Activated CD4-positive, CD25-positive, alpha-beta regulatory T cell (primary cell): ENCODE data around the gene CHRND.

Source experiments
- DNase-seq, 4 experiments: peaks; one replicate each; lab custom pipeline; 2025; lab: John Stamatoyannopoulos, UW

CHRND gene

GRCh38 chr2:232525791-232526371 is at the start of gene CHRND:
Gene CHRND (plus strand): TSS chr2:232526160. CDS start chr2:232526216, 56 bp downstream.
- DNase-seq: no peak

DNA sequence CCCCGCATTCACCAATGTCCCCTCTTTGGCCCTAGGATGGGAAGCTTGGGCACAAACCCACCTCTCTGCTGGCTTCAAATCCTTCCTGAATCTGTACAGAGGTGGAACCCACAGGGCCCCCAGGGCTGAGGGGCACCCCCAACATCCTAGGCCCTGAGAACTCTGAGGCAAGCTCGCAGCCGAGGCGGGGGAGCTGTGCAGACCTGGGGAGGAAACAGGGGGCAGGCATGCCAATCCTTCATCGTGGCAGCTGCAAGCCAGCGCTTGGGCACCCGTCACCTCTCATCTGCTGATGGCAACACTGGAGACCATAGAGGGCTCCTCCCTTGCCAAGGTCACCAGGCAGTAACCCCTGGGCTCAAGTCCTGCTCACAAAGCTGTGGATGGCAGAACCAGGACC is 49.2 kb upstream of the CHRND start:
- DNase-seq: no peak

DNA sequence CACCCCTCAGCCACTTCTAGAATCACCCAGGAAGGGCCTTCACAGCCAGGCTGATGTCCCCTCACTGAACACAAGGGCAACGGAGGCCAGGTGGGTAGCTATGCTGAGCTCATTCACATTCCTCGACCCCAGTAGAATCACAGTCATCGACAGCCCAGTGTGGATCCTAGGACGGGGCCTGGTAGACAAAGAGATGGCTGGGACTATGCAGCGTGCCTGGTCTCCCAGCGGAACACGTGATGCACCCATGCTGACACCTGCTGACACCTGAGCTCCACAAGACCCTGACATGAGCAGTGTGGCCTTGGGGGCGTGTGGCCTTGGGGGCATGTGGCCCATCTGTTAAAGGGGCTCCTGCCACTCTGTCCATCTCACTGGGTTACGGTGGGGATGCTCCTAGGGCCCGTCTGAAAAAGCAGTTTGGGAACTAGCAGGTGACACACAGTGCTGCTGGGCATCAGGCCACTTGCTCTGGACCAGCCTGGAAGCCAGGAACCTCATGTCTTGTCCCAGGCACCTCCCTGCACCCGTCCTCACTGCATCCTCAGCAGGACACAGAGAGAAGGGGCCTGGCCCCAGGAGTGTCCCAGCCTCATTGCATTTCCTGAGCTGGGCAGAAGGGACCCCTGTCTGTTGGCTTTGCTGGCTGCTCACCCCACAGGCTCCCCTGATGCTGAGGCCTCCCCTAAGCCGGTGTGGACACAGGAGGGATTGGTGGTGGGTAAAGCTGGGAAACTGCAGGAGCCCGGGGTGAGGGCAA is 48.0 kb upstream of the CHRND start:
- DNase-seq: no peak

DNA sequence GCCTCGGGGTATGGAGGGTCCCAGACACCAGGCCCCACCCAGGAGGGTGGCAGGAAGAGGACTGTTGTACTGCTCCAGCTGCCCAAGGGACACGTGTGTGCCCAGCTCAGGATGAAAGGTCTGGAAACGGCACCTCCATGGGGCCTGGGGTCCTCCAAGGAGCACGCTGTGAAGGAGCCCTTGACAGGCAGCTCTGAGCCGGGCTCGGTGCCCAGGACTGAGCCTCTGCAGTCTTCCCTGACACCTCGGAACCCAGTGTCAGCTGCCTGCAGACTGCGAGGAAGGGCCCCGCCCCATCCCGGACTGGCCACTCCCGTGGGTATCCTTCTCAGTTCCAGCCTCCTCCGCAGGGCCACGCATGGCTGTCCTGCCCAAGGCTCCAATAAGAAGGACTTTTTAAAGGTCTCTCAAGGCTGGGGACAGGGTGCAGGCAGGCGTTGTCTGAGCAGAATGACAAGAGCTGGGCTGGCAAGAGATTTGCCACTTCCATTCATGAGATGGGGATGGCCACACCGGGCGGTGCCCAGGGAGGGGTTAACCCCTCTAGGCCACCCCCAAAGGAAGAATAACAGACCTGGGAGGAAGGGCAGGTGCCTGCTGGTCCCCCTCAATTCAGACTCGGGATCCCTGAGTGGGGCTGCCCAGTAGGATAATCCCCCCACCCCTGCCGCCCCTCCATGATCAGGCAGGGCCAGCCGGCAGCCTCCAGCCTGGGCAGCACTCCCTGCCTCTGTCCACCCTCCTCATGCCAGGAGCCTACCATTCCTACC is 47.2 kb upstream of the CHRND start:
- no peak for DNase-seq

DNA sequence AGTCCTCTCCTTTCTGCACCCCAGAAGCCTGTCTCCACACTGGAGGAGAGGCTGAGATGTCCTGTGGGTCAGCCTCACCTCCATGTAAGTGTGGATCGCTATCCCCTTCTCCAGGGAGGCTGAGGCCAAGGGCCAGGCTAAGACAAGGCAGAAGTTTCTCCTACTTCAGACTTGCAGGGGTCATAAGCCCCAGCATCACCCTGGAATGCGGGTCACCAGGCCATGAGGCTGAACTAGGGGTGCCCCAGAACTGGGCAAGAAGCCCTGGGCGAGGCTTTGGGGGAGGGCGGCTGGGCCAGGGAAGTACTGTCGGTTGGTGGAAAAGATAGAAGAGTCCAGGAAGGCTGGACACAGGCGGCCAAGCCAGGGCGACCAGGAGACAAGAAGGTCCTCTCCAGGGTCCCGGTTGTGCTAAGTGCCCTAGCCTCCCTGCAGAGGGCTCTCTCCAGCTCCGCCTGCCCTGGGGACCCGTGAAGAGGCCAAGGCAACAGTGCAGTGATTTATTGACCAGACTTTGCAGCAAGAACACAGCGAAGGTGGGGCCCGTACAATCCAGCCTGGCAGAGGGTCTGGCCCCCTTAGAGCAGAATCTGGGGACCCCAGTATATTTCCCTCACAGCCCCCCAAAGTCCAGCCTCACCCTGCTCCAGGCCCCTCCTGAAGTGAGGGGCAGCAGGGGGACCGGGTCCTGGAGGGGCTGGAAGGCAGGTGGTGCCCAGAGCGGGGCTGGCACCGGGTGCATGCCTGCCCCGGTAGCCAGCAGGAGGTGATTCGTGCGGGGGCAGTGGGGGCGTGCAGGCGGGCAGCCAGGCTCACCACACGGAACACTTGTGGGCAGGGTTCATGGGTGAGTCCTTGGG is 46.4 kb upstream of the CHRND start:
- no peak for DNase-seq

GRCh38 chr2:232480201-232481190 is 45.5 kb upstream of the CHRND start:
- no peak for DNase-seq

DNA sequence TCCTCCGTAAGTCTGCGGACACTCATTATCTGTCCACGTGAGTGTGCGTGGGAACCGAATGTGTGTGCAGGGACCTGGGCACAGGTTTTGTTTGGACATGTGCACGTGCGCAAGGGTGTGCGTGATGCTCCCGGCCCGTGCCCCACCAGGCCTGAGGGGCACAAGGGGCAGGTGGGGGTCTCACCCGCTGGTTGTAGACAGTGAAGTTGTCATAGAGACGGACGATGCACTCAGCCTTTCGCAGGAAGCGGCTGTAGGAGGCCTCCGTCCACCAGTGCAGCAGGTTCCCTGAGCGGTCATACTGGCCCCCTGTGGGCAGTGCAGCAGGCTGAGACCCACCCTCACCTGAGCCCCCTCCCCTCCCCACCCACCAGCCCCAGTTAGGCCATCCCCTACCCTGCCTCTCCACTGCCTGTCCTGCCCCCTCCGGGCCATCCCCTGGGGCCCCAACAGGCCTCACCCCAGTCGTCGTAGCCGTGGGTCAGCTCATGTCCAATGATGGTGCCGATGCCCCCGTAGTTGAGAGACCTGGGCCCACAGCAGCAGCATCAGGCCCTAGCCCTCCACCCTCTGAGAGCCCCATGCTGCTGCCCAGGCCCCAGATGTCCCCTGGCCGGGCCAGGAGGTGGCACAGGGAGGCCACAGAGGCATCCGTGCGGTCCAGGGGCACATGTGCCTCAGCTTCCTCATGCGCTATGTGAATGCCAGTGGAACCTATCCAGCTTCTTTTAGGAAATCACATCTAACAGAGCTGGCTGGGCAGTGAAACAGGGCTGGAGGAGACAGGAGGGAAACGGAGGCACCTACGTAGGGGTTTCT is 44.4 kb upstream of the CHRND start:
- no peak for DNase-seq

DNA sequence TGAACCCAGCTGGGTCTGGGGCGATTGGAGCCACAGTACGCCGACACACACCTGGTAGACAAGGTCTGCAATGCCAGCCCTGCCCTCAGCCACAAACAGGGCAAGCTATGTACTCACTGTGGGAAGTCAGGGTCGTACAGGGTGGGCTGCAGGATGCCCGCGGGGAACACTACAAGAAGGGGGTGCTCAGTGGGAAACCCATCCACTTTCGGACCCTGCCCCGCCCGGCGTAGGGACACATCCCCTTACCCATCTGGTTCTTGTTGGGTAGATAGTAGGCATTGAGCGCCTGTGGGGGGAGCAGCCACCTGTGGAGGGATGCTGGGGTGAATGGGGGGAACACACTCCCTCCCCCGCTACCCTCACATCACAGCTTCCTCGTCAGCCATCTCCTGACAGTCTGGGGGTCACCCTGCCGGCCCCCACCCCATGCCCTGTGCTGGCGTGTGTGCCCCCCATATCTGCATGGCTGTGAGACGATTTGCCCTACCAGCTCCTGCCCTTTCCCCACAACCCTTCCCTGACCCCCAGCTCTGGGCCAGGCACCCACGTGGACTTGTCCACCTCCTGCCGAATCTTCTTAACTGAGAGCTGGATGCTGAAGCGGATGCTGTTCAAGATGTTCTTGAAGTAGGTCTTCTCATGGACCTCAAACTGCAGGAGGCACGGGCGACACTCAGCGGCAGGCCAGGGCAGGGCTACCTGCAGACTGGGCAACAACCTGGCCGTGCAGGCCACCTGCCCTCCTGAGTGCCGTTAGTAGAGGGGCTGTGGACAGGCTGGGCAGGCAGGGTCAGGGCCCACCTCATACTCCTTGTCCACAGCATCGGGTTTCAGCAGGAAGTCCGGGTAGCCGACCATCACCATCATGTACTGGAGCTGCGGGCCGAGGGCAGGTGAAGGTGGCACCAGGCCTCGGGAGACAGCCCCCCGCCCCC is 43.4 kb upstream of the CHRND start:
- DNase-seq: no peak

DNA sequence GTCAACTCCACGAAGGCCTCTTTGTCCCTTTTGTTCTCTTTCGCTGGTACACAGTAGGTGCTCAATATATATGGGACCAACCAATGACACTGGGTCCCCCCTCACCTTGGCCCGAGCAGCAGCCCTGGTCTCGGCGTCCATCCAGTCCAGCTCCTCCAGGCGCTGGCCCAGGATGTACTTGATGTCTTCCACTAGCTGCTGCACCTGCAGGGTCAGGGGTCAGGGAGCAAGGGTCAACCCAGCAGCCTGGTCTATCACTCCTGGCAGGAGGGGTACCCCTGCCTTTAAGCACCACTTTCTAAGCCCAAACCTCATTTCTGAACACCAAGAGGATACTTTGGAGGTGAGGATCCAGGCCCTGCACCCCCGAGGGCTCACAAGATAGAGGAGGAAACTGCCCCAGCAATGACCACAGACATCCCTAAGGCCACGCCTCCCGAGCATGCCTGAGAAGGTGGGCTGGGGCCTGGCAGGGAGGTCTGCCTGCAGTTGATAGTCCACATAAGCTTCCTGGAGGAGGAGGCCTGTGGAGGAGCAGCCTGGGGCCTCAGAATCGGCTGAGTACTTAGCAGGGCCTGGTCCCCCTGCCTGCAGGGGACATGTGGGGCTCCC is 42.5 kb upstream of the CHRND start:
- DNase-seq: no peak

DNA sequence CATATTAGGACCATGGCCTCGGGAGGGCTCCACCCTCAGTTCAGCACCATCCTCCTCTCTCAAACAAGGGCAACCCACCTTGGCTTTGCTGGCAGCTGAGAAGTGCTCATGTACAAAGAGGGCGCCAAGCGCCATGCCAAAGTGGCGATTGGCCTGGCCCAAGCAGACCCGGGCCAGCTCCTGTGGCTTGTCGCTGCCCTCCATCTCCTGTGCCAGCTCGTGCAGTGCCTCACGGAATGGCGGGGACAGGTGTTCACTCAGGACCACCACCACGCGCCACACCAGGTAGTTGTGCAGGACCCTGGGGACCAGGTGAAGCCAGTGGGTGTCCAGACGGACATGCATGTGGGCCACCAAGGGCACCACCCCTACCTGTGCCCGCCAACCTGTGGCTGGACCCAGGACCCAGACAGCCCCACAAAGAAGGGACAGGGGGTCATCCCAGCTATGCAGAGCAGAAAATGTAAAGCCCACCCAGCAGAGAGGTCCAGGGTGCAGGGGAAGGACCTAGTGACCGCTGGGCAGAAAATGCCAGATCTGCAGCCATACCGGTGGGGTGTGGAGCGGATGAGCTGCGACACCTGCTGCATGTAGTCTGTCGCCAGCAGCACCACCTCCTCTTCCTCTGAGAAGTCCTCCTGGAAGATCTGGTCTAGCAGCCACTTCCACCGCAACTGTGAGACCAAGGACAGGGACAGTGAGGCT is 41.9 kb upstream of the CHRND start:
- DNase-seq: no peak

DNA sequence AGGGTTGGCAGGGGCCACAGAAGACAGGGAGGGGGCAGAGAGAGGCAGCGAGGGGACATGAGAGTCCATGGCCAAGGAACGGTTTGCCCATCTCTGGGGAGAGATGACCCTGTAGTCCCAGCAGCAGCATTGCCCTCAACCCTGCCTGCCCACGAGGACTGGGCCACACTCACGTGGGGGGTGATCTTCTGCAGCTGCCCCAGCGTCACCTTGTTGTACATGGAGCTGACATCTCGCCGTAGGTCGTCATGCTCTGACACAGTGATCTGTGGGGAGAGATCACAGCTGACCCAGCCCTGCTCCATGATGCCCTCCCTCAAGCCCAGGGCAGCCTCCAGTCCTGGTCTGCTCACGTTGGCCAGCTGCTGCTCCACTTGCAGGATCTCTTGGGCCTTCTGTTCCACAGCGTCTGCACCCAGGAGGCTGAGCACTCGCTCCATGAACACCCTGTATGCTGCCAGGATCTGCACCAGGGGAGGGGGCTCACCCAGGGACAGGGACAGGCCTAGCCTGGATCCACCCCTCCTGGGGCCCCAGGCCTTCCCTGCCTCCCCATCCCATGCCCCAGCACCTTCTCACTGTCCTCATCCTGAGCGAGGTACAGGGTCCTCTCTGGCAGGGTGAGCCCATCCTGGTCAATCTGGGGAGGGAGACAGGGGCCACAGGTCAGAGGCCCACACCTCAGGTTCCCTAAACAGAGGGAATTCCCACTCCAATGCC is 41.2 kb upstream of the CHRND start:
- no peak for DNase-seq

DNA sequence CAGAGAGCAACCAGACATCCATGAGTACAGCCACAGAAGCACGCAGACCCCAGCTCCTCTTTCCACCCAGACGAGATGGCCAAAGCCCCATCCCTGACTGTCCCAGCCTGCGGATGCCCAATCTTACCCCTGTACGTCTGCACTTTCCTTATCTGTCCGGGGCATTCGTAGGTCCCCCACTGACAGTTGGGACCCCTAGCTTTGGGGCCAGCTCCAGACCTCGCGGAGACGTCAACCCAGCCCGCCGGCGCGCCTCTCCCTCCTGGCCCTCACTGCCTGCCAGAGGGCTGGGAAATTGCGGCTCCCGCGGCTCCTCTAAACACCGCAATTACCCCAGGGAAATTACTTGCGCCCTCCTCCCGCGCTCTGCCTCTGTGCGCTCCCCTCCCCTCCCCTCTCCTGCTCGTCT is 40.6 kb upstream of the CHRND start:
- DNase-seq: no peak

DNA sequence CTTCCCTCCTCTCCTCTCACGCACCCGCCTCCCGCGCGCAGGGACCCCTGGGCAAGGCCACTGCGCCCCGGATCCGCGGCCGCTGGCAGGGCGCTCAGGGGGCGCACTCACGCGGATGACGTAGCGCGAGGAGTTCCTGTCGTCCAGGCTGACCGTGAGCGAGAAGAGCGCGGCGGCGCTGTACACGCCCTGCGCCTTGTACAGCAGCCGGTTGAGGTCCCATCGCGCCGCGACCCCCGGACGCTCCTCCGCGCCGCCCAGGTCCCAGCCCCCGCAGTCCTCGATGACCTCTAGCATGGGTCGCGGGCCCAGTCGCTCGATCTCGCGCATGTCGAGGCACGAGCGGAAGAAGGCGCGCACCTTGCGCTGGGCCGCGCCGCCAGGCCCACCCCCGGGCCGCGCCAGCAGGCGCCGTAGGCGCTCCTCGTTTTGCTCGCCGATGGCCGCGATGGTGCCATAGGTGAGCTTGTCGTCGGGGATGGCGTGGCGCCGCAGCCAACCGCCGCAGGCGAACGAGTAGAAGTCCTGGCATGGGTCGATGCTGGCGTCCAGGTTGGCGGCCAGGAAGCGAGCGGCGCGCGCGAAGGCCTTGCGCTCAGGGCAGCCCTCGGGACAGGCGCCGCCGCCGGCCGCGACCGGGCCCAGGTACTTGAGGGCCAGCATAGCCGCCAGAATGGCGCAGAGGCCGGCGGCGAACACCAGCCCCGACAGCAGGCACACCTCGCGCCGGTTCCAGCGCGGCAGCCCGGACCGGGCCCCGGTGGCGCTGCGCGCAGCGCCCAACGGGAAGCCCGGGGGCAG is 40.0 kb upstream of the CHRND start:
- DNase-seq: no peak

GRCh38 chr2:232486558-232487384 is 39.2 kb upstream of the CHRND start:
- DNase-seq: no peak

DNA sequence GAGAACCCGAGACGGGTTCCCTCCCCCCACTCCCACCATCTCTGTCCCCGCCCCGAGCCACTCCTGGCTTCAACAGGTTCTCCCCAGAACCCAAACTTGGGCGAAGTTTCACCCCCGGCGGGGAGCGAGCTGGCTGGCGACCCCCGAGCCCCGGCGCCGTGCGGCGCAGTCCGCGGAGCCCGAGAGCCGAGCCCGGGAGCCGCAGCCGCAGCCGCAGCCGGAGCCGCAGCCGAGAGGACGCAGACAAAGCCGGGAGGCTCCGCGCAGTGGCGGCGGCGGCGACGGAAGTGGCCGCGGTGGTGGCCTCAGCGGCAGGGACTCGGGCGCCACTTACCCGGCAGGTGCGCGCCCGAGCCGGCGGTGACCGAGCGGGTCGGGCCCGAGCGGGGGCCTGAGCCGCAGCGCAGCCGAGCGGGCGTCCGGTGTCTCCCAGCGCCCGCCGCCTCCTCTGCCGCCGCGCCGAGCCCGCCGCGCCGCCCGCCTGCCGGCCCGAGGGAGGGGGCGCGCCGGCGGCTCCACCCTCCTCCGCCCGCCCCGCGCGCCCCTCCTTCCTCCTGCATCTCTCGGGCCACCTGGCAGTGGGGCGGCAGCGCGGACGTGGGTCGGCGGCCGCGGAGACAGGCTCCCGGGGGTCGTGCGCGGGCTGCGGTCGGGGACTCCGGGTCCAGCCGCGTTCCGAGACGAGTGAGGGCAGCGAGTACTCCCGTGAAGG is 38.4 kb upstream of the CHRND start, which contains the start of gene ECEL1:
TSS of gene ECEL1 (minus strand) at position 450 of the 712 bp plus-strand sequence. CDS start 1,181 bp downstream, outside the sequence.
- DNase-seq: no peak
